ENCODE results near the gene PNMT. TPM values are rescaled to one million over a fixed set of nuclear protein-coding genes. Genes with fewer than 3 reads are reported as not detected.

Gene PNMT
- total RNA-seq, 1 donor from 2014 or later = 4.3 TPM

- TF ChIP-seq, protein P1, sequence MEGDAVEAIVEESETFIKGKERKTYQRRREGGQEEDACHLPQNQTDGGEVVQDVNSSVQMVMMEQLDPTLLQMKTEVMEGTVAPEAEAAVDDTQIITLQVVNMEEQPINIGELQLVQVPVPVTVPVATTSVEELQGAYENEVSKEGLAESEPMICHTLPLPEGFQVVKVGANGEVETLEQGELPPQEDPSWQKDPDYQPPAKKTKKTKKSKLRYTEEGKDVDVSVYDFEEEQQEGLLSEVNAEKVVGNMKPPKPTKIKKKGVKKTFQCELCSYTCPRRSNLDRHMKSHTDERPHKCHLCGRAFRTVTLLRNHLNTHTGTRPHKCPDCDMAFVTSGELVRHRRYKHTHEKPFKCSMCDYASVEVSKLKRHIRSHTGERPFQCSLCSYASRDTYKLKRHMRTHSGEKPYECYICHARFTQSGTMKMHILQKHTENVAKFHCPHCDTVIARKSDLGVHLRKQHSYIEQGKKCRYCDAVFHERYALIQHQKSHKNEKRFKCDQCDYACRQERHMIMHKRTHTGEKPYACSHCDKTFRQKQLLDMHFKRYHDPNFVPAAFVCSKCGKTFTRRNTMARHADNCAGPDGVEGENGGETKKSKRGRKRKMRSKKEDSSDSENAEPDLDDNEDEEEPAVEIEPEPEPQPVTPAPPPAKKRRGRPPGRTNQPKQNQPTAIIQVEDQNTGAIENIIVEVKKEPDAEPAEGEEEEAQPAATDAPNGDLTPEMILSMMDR (IDR thresholded peaks at IDR 0.05) = no peak
- DNase-seq (no peak), ATAC-seq (no peak)
- H3K4me1 ChIP-seq = no peaks in the 10 kb centered on the region
- intact Hi-C loops (cut with DNase I) = no loop called here
- peaks cover 61% of the 10 kb centered on the region for H3K36me3 ChIP-seq
- no peak overlapping the region for H3K27ac ChIP-seq
- H3K27me3 ChIP-seq = no peaks in the 10 kb centered on the region
- H3K9me3 ChIP-seq = no peaks in the 10 kb centered on the region
- no peak overlapping the region for H3K4me3 ChIP-seq
These were observed 47.3 kb downstream of the PNMT start for GRCh38 chr17:39715375-39716072.

GRCh38 chr17:39716073-39716818, 48.0 kb downstream of the PNMT start:
- TF ChIP-seq, protein P1 (IDR thresholded peaks at IDR 0.05) = no peak
- intact Hi-C loops (cut with DNase I) = no loop called here
- Histone ChIP-seq H3K27me3 (no peaks in the 10 kb centered on the region), H3K4me1 (no peaks in the 10 kb centered on the region), H3K4me3 (no peak overlapping the region), H3K36me3 (peaks cover 54% of the 10 kb centered on the region), H3K9me3 (no peaks in the 10 kb centered on the region), H3K27ac (peak overlapping the region; percentile 55)
- ATAC-seq (peak; percentile 11), DNase-seq (no peak)

DNA sequence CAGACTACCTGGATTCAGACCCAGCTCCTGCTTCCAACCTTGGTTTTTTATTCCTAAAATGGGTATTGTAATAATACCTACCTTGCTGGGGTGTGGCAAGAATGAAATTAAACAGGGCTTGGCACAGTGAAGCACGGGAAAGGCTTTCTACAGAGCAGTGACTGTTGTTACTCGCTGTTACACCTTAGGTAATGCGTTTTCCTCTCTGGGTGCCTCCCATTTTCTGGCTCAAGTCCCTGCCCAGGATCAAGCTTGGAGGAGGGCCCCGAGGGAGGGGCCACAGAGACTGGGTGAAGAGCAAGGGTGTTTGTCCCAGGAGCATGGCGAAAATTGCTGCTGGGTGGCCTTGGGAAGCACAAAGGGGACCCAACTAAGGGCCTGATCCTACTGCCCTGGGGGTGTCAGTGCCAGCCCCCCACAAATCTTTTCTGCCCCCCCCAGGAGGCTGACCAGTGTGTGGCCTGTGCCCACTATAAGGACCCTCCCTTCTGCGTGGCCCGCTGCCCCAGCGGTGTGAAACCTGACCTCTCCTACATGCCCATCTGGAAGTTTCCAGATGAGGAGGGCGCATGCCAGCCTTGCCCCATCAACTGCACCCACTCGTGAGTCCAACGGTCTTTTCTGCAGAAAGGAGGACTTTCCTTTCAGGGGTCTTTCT, 48.8 kb downstream of the PNMT start:
- ATAC-seq (peak; percentile 88), DNase-seq (no peak)
- Histone ChIP-seq H3K4me1 (no peaks in the 10 kb centered on the region), H3K27me3 (no peaks in the 10 kb centered on the region), H3K27ac (peak overlapping the region; percentile 55), H3K36me3 (peaks cover 53% of the 10 kb centered on the region), H3K4me3 (no peak overlapping the region), H3K9me3 (no peaks in the 10 kb centered on the region)
- TF ChIP-seq, protein P1 (IDR thresholded peaks at IDR 0.05) = no peak
- intact Hi-C loops (cut with DNase I) = no loop called here

DNA sequence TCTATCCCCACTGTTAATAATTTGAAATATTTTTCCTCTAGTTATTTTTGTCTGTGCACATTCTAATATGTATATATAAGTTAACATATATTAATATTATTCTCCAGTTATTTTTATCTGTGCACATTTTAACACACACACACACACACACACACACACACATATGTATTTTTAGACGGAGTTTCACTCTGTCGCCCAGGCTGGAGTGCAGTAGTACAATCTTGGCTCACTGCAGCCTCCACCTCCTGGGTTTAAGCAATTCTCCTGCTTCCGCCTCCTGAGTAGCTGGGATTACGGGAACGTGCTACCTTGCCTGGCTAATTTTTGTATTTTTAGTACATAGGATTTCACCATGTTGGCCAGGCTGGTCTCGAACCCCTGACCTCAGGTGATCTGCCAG, 49.4 kb downstream of the PNMT start:
- H3K9me3 ChIP-seq = no peaks in the 10 kb centered on the region
- DNase-seq (no peak), ATAC-seq (no peak)
- no peak overlapping the region for H3K27ac ChIP-seq
- no peaks in the 10 kb centered on the region for H3K4me1 ChIP-seq
- no peak overlapping the region for H3K4me3 ChIP-seq
- no peaks in the 10 kb centered on the region for H3K27me3 ChIP-seq
- TF ChIP-seq, protein P1 (IDR thresholded peaks at IDR 0.05) = no peak
- intact Hi-C loops (cut with DNase I) = no loop called here
- H3K36me3 ChIP-seq = peaks cover 50% of the 10 kb centered on the region

- H3K27me3 ChIP-seq = no peaks in the 10 kb centered on the region
- intact Hi-C loops (cut with DNase I) = no loop called here
- DNase-seq (no peak), ATAC-seq (no peak)
- no peak overlapping the region for H3K27ac ChIP-seq
- no peak overlapping the region for H3K4me3 ChIP-seq
- H3K9me3 ChIP-seq = no peaks in the 10 kb centered on the region
- H3K4me1 ChIP-seq = no peaks in the 10 kb centered on the region
- TF ChIP-seq, protein P1 (IDR thresholded peaks at IDR 0.05) = no peak
- peaks cover 44% of the 10 kb centered on the region for H3K36me3 ChIP-seq
These were observed 51.5 kb downstream of the PNMT start for GRCh38 chr17:39719563-39720355.

All from upper lobe of right lung (tissue), 1 donor.